Chondrocyte (in vitro differentiated cells): ENCODE measurements around the gene TSPYL1. TPM values are rescaled to one million over a fixed set of nuclear protein-coding genes. Genes with fewer than 3 reads are reported as not detected.

ENCODE experiments used
- DNase-seq: peaks from one replicate; pipeline ENCODE4 v3.0.0; 2021; ENCODE audit warnings: mixed read lengths, low spot score
- H3K27ac Mint-ChIP-seq: one replicate; pipeline ENCODE4 v1.8.0; 2021; ENCODE audit warnings: mild to moderate bottlenecking, moderate library complexity, mixed read lengths; ENCODE audit not compliant: unreplicated experiment
- H3K27me3 Mint-ChIP-seq: 2 replicates; pipeline ENCODE4 v1.8.0; 2021; ENCODE audit warnings: low read depth, mixed read lengths
- H3K36me3 Mint-ChIP-seq: 2 replicates; pipeline ENCODE4 v1.8.0; 2021; ENCODE audit warnings: low read depth, mixed read lengths
- H3K4me1 Mint-ChIP-seq: 2 replicates; pipeline ENCODE4 v1.8.0; 2021; ENCODE audit warnings: low read depth, mild to moderate bottlenecking, mixed read lengths
- H3K4me3 Mint-ChIP-seq: one replicate; pipeline ENCODE4 v1.8.0; 2021; ENCODE audit warnings: mild to moderate bottlenecking, moderate library complexity, mixed read lengths; ENCODE audit not compliant: unreplicated experiment
- H3K9me3 Mint-ChIP-seq: 2 replicates; pipeline ENCODE4 v1.8.0; 2021; ENCODE audit warnings: low read depth, mixed read lengths
- CTCF ChIP-seq: fragments of 200-600 bp; sonication (generic); IDR thresholded peaks from 2 replicates; pipeline ENCODE4 v1.5.0; 2021; ENCODE audit warnings: antibody characterized with exemption, mild to moderate bottlenecking, moderate library complexity
- long read RNA-seq: library from polyadenylated mRNA; stranded (forward); transcript quantifications from one replicate; pipeline ENCODE4 v2.0.0, GENCODE V29; 2021
- total RNA-seq: library from RNA; stranded (reverse); gene quantifications from 3 replicates; pipeline ENCODE4 v1.2.1, GENCODE V29; 2021

Gene TSPYL1
- total RNA-seq: 66.0 to 76.8 TPM (median 67.4 TPM) in 3 replicates
- long read RNA-seq, transcript TSPYL1-201 (1 exons, 3,326 nt): major isoform, 19 of 19 reads
- long read RNA-seq, partial matches to known transcripts: 0 of 19 reads
- long read RNA-seq, other reads (novel, unspliced or antisense): 0 of 19 reads

DNA sequence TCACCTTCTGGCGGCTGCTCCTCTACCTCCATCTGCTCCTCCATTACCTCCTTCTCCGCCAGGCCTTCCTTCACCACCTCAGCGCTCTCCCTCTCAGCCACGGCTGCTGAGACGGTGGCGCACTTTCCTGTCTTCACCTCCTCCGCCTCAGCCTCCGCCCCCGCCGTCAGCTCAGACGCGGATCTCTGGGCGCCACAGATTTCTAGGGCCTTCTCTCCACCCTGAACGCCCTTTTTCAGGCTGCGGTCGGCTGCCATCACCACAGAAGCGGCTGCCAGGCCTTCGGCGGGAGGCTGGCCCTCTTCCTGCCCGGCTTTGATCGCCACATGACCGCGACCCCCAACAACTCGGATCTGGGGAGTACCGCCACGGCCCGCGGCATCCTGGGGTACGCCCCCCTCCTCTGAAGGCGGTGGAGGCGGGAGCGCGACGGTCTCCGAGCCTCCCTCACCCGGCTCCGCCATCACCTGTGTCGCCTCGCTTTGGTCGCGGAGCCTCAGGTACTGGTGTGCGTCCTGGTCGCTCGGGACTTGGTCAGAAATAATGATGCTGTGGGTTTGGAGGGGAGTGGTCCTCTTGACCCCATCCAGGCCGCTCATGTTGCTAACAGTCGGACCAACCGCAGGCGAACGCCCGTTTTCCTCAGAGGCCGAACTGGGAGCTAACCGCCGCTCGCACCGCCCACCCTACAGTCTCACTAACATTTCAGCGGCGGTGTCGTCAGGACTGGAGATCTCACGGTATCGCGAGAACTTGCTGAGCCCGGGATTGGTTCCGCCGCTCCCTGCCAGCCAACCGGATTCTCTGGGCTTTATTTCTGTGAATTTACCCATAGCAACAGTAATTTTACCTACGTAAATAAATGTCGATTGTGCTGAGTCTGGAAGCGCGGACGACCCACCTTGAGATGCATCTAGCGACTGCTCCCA lies at the start of gene TSPYL1:
TSPYL1 (minus strand) TSS at position 699 of the 929 bp plus-strand sequence; CDS start at position 599, 100 bp downstream.
- Mint-ChIP-seq H3K36me3 (peaks cover 14% of the 10 kb centered on the region), H3K27ac (peak within 1 kb of the TSS; percentile 98), H3K27me3 (no peaks in the 10 kb centered on the region), H3K9me3 (no peaks in the 10 kb centered on the region), H3K4me3 (peak within 1 kb of the TSS; percentile 99), H3K4me1 (peaks cover 59% of the 10 kb centered on the region)
- peak; percentile 97 for DNase-seq
- TF ChIP-seq CTCF: peak; percentile 48

- no peaks in the 10 kb centered on the region for H3K36me3 Mint-ChIP-seq
- no peak for TF ChIP-seq CTCF
- peaks cover 43% of the 10 kb centered on the region for H3K4me1 Mint-ChIP-seq
- no peaks in the 10 kb centered on the region for H3K27me3 Mint-ChIP-seq
- DNase-seq: no peak
- peaks cover 3% of the 10 kb centered on the region for H3K9me3 Mint-ChIP-seq
- no peak overlapping the region for H3K4me3 Mint-ChIP-seq
- peak overlapping the region; percentile 66 for H3K27ac Mint-ChIP-seq
Measured at GRCh38 chr6:116329156-116329555, 49.4 kb upstream of the TSPYL1 start.

GRCh38 chr6:116328528-116328903 lies 48.8 kb upstream of the TSPYL1 start:
- H3K27ac Mint-ChIP-seq: peak overlapping the region; percentile 1
- peaks cover 3% of the 10 kb centered on the region for H3K9me3 Mint-ChIP-seq
- H3K4me3 Mint-ChIP-seq: no peak overlapping the region
- TF ChIP-seq CTCF: no peak
- H3K4me1 Mint-ChIP-seq: peaks cover 43% of the 10 kb centered on the region
- no peak for DNase-seq
- no peaks in the 10 kb centered on the region for H3K36me3 Mint-ChIP-seq
- H3K27me3 Mint-ChIP-seq: no peaks in the 10 kb centered on the region

DNA sequence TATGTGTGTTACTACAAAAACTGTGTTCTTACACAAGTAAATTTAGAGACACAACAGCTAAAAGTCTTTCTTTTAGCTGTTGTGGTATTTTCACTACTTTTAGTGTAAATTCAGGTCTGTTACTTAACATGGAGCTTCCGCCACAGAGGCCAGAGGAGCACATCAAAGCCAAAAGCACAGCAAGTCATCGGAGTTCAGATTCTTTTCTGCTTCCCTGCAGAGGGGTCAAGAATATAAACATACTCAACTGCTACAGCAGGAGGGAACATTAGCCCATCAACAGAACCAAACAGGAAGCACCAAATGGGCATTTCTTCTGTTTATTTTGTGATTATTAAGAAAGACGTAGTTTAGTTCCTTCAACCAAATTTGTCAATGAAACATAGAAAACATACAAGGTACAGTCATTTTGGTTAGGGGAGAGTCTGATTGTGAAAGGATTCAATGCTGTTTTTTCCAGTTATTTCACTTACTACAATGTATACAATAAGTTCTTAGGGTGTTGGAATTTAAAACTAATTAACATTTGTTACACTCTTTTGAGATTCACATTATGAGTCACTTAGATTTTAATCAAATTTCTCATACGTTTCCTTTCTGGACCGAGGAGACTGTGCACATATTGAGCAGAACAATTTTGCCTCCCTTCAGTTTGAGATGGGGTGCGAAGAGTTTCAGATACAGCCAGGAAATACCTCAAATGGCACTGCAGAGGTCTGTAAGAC lies 48.2 kb upstream of the TSPYL1 start:
- peaks cover under 1% of the 10 kb centered on the region for H3K9me3 Mint-ChIP-seq
- H3K4me1 Mint-ChIP-seq: peaks cover 43% of the 10 kb centered on the region
- H3K27me3 Mint-ChIP-seq: no peaks in the 10 kb centered on the region
- H3K27ac Mint-ChIP-seq: peak overlapping the region; percentile 1
- no peak for DNase-seq
- TF ChIP-seq CTCF: no peak
- no peak overlapping the region for H3K4me3 Mint-ChIP-seq
- H3K36me3 Mint-ChIP-seq: no peaks in the 10 kb centered on the region

DNA sequence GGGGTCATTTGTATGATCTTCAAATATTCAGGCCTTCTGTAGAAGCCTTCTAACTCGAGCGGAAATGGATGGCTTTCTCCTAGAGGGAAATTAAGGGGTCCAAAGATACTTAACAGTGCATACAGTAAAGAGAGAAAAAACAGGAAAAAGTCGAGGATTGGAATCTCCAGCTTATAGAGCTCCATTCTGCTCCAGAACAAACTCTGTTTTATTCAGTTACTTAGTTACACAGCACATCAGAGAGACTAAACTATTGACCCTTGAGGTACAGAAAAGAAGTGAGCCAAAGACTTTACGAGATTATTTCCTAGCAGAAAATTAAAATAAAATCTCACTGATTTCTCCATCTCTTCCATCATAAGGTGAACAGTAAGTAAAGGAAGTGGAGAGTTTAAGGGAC lies 47.3 kb upstream of the TSPYL1 start:
- H3K9me3 Mint-ChIP-seq: no peaks in the 10 kb centered on the region
- no peak for DNase-seq
- no peak overlapping the region for H3K4me3 Mint-ChIP-seq
- no peak for TF ChIP-seq CTCF
- H3K27me3 Mint-ChIP-seq: no peaks in the 10 kb centered on the region
- peak overlapping the region; percentile 15 for H3K27ac Mint-ChIP-seq
- H3K4me1 Mint-ChIP-seq: peaks cover 43% of the 10 kb centered on the region
- H3K36me3 Mint-ChIP-seq: no peaks in the 10 kb centered on the region
